NCI-H187 treated with DMSO at 0.1 percent for 48 hours (cell line): ENCODE results near the gene DNM1L.

ENCODE experiments used
- DNase-seq: peaks from one replicate; lab custom pipeline; 2025; lab: John Stamatoyannopoulos, UW

Gene DNM1L

GRCh38 chr12:32679091-32679919 lies at the start of gene DNM1L:
Gene DNM1L (plus strand): TSS chr12:32679301. CDS start chr12:32679364, 63 bp downstream.
- peak; percentile 78 for DNase-seq

GRCh38 chr12:32641287-32641901 lies 37.7 kb upstream of the DNM1L start:
- no peak for DNase-seq

GRCh38 chr12:32644431-32644830 lies 34.7 kb upstream of the DNM1L start:
- DNase-seq = no peak

- DNase-seq = no peak
These were observed 31.8 kb upstream of the DNM1L start for GRCh38 chr12:32647275-32647674.

- no peak for DNase-seq
These were observed 28.6 kb upstream of the DNM1L start for GRCh38 chr12:32650508-32650907.

- no peak for DNase-seq
These were observed 27.7 kb upstream of the DNM1L start for GRCh38 chr12:32651151-32651955.

- DNase-seq = no peak
These were observed 27.2 kb upstream of the DNM1L start for GRCh38 chr12:32651956-32652210.

GRCh38 chr12:32659908-32660440 lies 19.1 kb upstream of the DNM1L start:
- no peak for DNase-seq

- no peak for DNase-seq
These were observed 17.4 kb upstream of the DNM1L start for GRCh38 chr12:32661706-32662105.

GRCh38 chr12:32662665-32663064 lies 16.4 kb upstream of the DNM1L start:
- no peak for DNase-seq

GRCh38 chr12:32666018-32666417 lies 13.1 kb upstream of the DNM1L start:
- DNase-seq = no peak

- no peak for DNase-seq
These were observed 9.5 kb upstream of the DNM1L start for GRCh38 chr12:32669584-32669983.

- no peak for DNase-seq
These were observed 6.9 kb upstream of the DNM1L start for GRCh38 chr12:32671930-32672780.

GRCh38 chr12:32679920-32680237 lies 778 bp downstream of the DNM1L start:
- DNase-seq = no peak

- no peak for DNase-seq
These were observed 1.7 kb downstream of the DNM1L start for GRCh38 chr12:32680787-32681186.

- no peak for DNase-seq
These were observed 2.2 kb downstream of the DNM1L start for GRCh38 chr12:32681272-32681671.

GRCh38 chr12:32686340-32686739 lies 7.2 kb downstream of the DNM1L start:
- no peak for DNase-seq

- DNase-seq = no peak
These were observed 9.7 kb downstream of the DNM1L start for GRCh38 chr12:32688786-32689185.

GRCh38 chr12:32690927-32691326 lies 11.8 kb downstream of the DNM1L start:
- no peak for DNase-seq

- DNase-seq = no peak
These were observed 13.3 kb downstream of the DNM1L start for GRCh38 chr12:32692358-32692757.

- no peak for DNase-seq
These were observed 13.9 kb downstream of the DNM1L start for GRCh38 chr12:32693036-32693435.

GRCh38 chr12:32695787-32696186 lies 16.7 kb downstream of the DNM1L start:
- DNase-seq = no peak
